K562 (cell line): ENCODE measurements around the gene CACNG1. TPM values are rescaled to one million over a fixed set of nuclear protein-coding genes. Genes with fewer than 3 reads are reported as not detected.

Source experiments
- CREM ChIP-seq: IDR thresholded peaks from 2 replicates; pipeline ENCODE4 v1.6.1; 2014; ENCODE audit warnings: antibody characterized with exemption, low read depth
- FOXK1 ChIP-seq: sonication (generic); formaldehyde crosslinking; IDR thresholded peaks from 2 replicates; pipeline ENCODE4 v1.8.0; 2022; ENCODE audit warnings: missing genetic modification reagents, mild to moderate bottlenecking, borderline replicate concordance
- ZEB2 ChIP-seq: fragments of 450-650 bp; IDR thresholded peaks from 2 replicates; pipeline ENCODE4 v1.6.1; 2016
- ZNF184 ChIP-seq: sonication (generic); formaldehyde crosslinking; IDR thresholded peaks from 2 replicates; pipeline ENCODE4 v1.5.0; 2020; ENCODE audit warnings: missing genetic modification reagents
- ZNF354B ChIP-seq: fragments of 250-450 bp; sonication (Bioruptor Pico); IDR thresholded peaks from 2 replicates; pipeline ENCODE4 v1.4.0; 2020
- polyA plus RNA-seq, 8 experiments: library from polyadenylated mRNA; depleted of rRNA in 4 of 8; stranded (reverse) in 5 of 8; unstranded in 3 of 8; fragments of >200 nt; fragmentation: Nextera tagmentation in 2 of 8; fragmentation: Illumina TruSeq in 1 of 8; extraction: Ambion mirVana in 2 of 8; extraction: Trizol in 1 of 8; gene quantifications; 2 replicates each; pipeline versions ENCODE4 v1.2.1 to v1.2.3, GENCODE V29; 2011 to 2014; ENCODE audit warnings: inconsistent platforms in 1 of 8, missing spikeins in 1 of 8
- total RNA-seq, 7 experiments: library from RNA; depleted of rRNA in 6 of 7; stranded (reverse); fragments of >200 nt in 6 of 7; fragmentation: Illumina TruSeq in 2 of 7; extraction: Trizol in 2 of 7; gene quantifications; 2 replicates each; pipeline versions ENCODE4 v1.2.1 to v1.2.3, GENCODE V29; 2011 to 2021; ENCODE audit warnings: low replicate concordance in 1 of 7
- TF ChIP-seq, protein P1 (sequence below): sonication (generic); formaldehyde crosslinking; IDR thresholded peaks from 2 replicates; pipeline ENCODE4 v1.8.0; 2023; ENCODE audit warnings: mild to moderate bottlenecking, missing genetic modification reagents
- TF ChIP-seq, protein P2 (sequence below): fragments of 250-450 bp; sonication (Bioruptor Pico); IDR thresholded peaks from 2 replicates; pipeline ENCODE4 v1.8.0; 2022; ENCODE audit warnings: inconsistent platforms, mild to moderate bottlenecking, moderate library complexity, borderline replicate concordance

CACNG1 gene
- total and polyA plus RNA-seq, 9 of the 15 experiments (the other 6 are each of a cell fraction or from before 2014, with no cell fraction given): not detected

DNA sequence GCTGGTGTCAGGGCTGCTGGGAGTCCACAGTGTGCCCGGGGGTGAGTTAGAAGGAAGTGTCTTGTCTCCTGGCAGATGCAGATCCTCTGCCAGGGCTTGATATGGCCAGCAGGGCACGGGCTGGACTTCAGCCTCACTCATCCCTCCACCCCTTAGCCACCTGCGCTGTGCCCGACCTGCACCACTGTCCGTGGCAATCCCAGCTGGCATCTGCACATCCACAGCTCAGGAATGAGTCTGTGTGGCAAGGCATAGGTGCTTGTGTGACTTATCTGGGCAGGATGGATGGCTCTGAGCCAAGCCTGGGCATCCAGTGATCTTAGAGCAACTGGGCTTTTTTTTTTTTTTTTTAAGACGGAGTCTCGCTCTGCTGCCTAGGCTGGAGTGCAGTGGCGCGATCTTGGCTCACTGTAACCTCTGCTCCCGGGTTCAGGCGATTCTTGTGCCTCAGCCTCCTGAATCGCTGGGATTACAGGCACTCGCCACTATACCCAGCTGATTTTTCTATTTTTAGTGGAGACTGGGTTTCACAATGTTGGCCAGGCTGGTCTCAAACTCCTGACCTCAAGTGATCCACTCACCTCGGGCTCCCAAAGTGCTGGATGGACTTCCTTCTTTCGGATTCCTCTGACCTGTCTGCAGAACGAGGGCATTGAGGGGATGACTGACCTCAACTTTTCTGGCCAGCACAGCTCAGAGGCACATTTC lies 22.5 kb upstream of the CACNG1 start (continued):
- TF ChIP-seq, protein P1, sequence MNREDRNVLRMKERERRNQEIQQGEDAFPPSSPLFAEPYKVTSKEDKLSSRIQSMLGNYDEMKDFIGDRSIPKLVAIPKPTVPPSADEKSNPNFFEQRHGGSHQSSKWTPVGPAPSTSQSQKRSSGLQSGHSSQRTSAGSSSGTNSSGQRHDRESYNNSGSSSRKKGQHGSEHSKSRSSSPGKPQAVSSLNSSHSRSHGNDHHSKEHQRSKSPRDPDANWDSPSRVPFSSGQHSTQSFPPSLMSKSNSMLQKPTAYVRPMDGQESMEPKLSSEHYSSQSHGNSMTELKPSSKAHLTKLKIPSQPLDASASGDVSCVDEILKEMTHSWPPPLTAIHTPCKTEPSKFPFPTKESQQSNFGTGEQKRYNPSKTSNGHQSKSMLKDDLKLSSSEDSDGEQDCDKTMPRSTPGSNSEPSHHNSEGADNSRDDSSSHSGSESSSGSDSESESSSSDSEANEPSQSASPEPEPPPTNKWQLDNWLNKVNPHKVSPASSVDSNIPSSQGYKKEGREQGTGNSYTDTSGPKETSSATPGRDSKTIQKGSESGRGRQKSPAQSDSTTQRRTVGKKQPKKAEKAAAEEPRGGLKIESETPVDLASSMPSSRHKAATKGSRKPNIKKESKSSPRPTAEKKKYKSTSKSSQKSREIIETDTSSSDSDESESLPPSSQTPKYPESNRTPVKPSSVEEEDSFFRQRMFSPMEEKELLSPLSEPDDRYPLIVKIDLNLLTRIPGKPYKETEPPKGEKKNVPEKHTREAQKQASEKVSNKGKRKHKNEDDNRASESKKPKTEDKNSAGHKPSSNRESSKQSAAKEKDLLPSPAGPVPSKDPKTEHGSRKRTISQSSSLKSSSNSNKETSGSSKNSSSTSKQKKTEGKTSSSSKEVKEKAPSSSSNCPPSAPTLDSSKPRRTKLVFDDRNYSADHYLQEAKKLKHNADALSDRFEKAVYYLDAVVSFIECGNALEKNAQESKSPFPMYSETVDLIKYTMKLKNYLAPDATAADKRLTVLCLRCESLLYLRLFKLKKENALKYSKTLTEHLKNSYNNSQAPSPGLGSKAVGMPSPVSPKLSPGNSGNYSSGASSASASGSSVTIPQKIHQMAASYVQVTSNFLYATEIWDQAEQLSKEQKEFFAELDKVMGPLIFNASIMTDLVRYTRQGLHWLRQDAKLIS (CRISPR knock-in tag): no peak
- TF ChIP-seq ZEB2: no peak
- TF ChIP-seq ZNF184 (CRISPR knock-in tag): no peak
- TF ChIP-seq, protein P2, sequence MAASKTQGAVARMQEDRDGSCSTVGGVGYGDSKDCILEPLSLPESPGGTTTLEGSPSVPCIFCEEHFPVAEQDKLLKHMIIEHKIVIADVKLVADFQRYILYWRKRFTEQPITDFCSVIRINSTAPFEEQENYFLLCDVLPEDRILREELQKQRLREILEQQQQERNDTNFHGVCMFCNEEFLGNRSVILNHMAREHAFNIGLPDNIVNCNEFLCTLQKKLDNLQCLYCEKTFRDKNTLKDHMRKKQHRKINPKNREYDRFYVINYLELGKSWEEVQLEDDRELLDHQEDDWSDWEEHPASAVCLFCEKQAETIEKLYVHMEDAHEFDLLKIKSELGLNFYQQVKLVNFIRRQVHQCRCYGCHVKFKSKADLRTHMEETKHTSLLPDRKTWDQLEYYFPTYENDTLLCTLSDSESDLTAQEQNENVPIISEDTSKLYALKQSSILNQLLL (CRISPR knock-in tag): no peak
- TF ChIP-seq CREM: no peak
- no peak for TF ChIP-seq ZNF354B (CRISPR knock-in tag)
- TF ChIP-seq FOXK1: no peak
